ENCODE data around the gene SLC7A11.

SLC7A11 gene

DNA sequence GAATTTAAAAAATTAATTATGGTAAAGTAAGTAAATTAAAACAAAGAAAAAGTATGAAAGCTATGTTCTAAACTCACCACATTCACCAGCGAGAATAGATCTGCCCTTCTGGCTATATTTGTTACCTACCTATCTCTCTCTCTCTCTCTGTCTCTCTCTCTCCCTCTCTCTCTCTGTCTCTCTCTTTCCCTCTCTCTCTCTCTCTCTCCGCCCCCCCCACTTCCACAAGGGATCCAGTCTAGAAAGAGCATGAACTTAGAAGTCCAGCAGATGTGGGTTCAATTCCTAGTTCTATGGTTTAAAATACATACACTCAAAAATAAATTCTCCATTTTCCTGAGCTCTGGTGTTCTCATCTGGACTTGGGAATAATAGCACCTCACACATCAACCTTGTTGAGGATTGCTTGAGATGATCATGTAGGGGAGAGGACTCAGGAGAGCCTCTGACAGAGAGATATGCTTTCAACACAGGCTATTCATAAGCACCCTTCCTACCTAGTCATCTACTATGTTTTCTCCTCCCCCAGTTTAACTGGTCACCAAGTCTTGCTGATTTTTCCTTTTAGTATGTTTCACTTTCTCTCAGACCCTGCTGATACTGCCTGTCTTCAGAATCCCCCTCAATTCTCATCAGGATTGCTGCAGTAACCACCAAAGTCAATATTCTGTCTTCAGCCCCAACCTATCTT, 64.7 kb downstream of the SLC7A11 start:
- H3K4me3 ChIP-seq (ENCODE audit: low read length): no peak overlapping the region

DNA sequence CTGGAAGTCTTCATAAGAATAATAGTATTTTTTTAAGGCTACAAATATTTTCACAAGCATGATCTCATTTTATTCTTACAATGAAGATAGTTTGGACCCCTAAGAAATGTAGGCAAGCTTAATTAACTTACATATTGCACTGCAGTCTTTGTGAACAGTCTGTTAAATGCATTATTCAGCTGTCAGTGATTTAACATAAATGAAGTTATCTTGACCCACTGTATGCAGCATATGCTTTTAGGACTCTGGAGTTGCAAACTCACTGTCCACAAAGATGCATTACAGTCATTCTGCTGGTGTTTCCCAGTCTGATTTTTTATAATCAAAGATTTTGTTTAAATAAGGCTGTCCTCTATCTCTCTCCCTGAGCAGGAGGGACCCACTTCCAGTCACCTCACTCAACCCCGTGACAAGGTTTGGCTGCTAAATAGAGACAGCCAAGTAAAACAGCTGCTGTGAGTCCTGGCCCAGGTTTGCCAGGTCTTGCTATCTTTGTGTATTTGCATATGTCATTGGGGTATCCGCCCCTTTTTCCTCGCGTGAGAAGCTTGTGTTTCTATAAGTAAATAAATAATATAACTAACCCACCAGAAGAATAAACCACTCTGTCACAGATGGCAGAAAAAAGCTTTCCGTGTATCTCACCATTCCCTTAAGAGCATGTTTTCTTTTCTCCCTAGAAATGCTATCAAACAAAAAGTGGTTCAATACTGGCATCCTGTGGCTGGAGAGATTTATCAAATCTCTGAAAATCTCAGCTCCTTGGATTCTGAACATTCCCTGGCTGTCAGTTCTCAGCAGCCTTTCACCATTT, 67.0 kb downstream of the SLC7A11 start:
- Histone ChIP-seq H3K27ac (ENCODE audit: low read depth, low read length) (no peak overlapping the region), H3K9ac (ENCODE audit: low read length) (no peak overlapping the region), H3K4me3 (ENCODE audit: low read length) (no peak overlapping the region), H3K27me3 (ENCODE audit: control insufficient read depth, insufficient read depth, low read length) (no peaks in the 10 kb centered on the region), H3K4me1 (ENCODE audit: control insufficient read depth, insufficient read depth, low read length) (no peaks in the 10 kb centered on the region), H3K36me3 (ENCODE audit: control insufficient read depth, insufficient read depth, low read length) (no peaks in the 10 kb centered on the region)

More for the DNA sequence above, 64.7 kb downstream of the SLC7A11 start:
- Histone ChIP-seq H3K27me3 (ENCODE audit: control insufficient read depth, insufficient read depth, low read length) (no peaks in the 10 kb centered on the region), H3K4me1 (ENCODE audit: control insufficient read depth, insufficient read depth, low read length) (no peaks in the 10 kb centered on the region), H3K9ac (ENCODE audit: low read length) (no peak overlapping the region), H3K27ac (ENCODE audit: low read depth, low read length) (no peak overlapping the region), H3K36me3 (ENCODE audit: control insufficient read depth, insufficient read depth, low read length) (no peaks in the 10 kb centered on the region)

- H3K36me3 ChIP-seq (ENCODE audit: control insufficient read depth, insufficient read depth, low read length): no peaks in the 10 kb centered on the region
- no peaks in the 10 kb centered on the region for H3K27me3 ChIP-seq (ENCODE audit: control insufficient read depth, insufficient read depth, low read length)
- no peaks in the 10 kb centered on the region for H3K4me1 ChIP-seq (ENCODE audit: control insufficient read depth, insufficient read depth, low read length)
- no peak overlapping the region for H3K9ac ChIP-seq (ENCODE audit: low read length)
- H3K4me3 ChIP-seq (ENCODE audit: low read length): no peak overlapping the region
- no peak overlapping the region for H3K27ac ChIP-seq (ENCODE audit: low read depth, low read length)
Measured at GRCh38 chr4:138164208-138164607, 77.9 kb downstream of the SLC7A11 start.

DNA sequence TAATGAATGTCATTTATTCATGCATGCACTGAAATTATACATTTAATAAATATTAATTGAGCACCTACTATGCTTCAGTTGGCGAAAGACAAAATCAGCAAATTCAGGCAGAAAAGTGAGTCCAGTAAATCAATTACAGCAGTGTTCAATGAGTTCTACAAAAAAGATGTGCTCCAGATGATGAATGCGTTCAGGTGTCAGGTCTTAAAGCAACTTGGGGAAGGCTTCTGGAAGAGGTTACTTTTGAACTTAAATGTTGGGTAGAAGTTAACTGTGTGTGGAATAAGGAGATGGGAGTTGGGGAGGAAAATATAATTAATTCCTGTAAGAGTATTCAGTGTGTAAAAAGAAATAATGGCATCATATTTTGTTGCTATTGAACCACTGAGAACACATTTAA, 79.0 kb downstream of the SLC7A11 start:
- no peaks in the 10 kb centered on the region for H3K4me1 ChIP-seq (ENCODE audit: control insufficient read depth, insufficient read depth, low read length)
- H3K27ac ChIP-seq (ENCODE audit: low read depth, low read length): no peak overlapping the region
- H3K27me3 ChIP-seq (ENCODE audit: control insufficient read depth, insufficient read depth, low read length): no peaks in the 10 kb centered on the region
- H3K36me3 ChIP-seq (ENCODE audit: control insufficient read depth, insufficient read depth, low read length): no peaks in the 10 kb centered on the region
- no peak overlapping the region for H3K4me3 ChIP-seq (ENCODE audit: low read length)
- no peak overlapping the region for H3K9ac ChIP-seq (ENCODE audit: low read length)

GRCh38 chr4:138162259-138162658, 79.9 kb downstream of the SLC7A11 start:
- H3K9ac ChIP-seq (ENCODE audit: low read length): no peak overlapping the region
- no peaks in the 10 kb centered on the region for H3K36me3 ChIP-seq (ENCODE audit: control insufficient read depth, insufficient read depth, low read length)
- no peak overlapping the region for H3K27ac ChIP-seq (ENCODE audit: low read depth, low read length)
- H3K4me3 ChIP-seq (ENCODE audit: low read length): no peak overlapping the region
- H3K27me3 ChIP-seq (ENCODE audit: control insufficient read depth, insufficient read depth, low read length): no peaks in the 10 kb centered on the region
- no peaks in the 10 kb centered on the region for H3K4me1 ChIP-seq (ENCODE audit: control insufficient read depth, insufficient read depth, low read length)

DNA sequence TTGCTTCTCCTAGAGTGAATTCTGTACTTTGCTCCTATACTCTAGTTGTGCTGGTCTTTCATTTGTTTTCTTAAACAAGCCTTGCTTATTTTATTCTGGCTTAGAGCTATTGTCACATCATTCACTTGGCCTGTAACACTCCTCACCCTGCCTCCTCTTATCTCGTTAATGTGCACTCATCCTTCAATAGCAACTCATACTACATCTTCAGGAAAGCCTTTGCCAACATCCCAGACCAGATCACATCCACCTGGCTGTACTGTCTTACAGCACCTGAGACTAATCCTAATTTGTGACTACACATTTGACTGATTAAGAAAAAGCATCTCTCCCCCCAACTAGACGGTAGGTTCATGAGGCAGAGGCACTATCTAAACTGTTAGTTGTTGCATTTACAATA, 80.8 kb downstream of the SLC7A11 start:
- no peak overlapping the region for H3K9ac ChIP-seq (ENCODE audit: low read length)
- no peaks in the 10 kb centered on the region for H3K27me3 ChIP-seq (ENCODE audit: control insufficient read depth, insufficient read depth, low read length)
- H3K4me1 ChIP-seq (ENCODE audit: control insufficient read depth, insufficient read depth, low read length): no peaks in the 10 kb centered on the region
- no peak overlapping the region for H3K4me3 ChIP-seq (ENCODE audit: low read length)
- no peak overlapping the region for H3K27ac ChIP-seq (ENCODE audit: low read depth, low read length)
- H3K36me3 ChIP-seq (ENCODE audit: control insufficient read depth, insufficient read depth, low read length): no peaks in the 10 kb centered on the region

DNA sequence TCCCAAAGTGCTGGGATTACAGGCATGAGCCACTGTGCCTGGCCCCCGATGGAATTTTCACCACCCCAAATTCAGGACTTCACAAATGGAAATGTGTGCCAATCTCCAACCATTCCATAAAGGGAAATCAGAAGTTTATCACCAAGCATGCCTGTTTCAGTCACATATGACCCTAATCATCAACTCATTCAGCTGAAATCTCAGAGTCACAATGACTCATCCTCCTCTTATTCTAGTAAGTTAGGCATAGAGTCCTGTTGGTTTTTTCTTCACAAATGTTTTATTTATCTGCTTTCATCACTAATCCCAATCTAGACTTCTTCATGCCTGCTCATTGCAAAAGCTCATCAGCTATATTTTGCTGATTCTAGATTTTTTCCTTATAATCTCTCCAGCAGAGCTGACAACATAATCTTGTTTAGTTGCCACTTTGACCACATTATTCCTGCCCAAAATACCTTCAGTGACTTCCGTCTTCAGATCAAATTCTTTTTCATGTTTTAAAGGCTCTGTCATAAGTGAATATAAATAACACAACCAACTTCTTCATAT, 83.3 kb downstream of the SLC7A11 start:
- H3K36me3 ChIP-seq (ENCODE audit: control insufficient read depth, insufficient read depth, low read length): no peaks in the 10 kb centered on the region
- no peaks in the 10 kb centered on the region for H3K4me1 ChIP-seq (ENCODE audit: control insufficient read depth, insufficient read depth, low read length)
- H3K27ac ChIP-seq (ENCODE audit: low read depth, low read length): no peak overlapping the region
- no peak overlapping the region for H3K9ac ChIP-seq (ENCODE audit: low read length)
- no peak overlapping the region for H3K4me3 ChIP-seq (ENCODE audit: low read length)
- no peaks in the 10 kb centered on the region for H3K27me3 ChIP-seq (ENCODE audit: control insufficient read depth, insufficient read depth, low read length)

DNA sequence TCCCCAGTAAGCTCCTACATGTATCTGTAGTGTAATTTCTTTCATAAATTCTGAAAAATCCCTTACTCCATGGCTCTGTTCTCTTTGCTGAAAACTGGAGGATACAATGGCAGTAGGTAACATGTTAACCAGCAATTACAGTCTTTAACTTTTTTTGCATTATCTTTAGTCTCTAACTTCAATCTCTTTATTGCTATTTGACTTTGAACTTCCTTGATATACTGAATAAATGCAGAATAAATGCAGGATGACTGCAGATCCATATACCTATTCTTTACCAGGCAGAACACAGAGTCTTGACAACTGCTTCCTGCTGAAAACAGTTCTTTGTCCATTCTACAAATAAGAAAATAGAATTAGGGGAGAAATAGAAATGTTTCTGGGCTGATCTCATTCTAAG, 101.3 kb downstream of the SLC7A11 start:
- Histone ChIP-seq H3K4me3 (ENCODE audit: low read length) (no peak overlapping the region), H3K36me3 (ENCODE audit: control insufficient read depth, insufficient read depth, low read length) (no peaks in the 10 kb centered on the region), H3K9ac (ENCODE audit: low read length) (no peak overlapping the region), H3K27ac (ENCODE audit: low read depth, low read length) (no peak overlapping the region), H3K27me3 (ENCODE audit: control insufficient read depth, insufficient read depth, low read length) (no peaks in the 10 kb centered on the region), H3K4me1 (ENCODE audit: control insufficient read depth, insufficient read depth, low read length) (no peaks in the 10 kb centered on the region)

DNA sequence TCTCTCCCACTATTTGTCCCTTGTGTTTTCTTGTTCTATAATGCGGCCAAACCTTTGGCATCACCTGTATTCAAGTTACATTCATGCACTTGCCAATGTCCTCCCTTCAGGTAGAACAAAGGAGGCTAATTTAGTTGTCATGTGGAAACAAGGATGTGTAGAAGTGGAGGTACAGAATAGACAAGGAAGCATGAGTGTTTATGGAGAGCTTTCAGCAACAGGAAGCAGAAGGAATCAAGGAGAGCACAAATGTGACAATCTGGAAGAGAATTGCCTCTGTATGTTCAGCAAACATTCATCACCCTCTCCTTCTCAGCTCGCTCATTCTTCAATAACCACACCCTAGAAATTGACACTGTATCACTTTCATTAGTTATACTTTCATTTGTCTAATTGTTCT, 103.4 kb downstream of the SLC7A11 start:
- H3K4me3 ChIP-seq (ENCODE audit: low read length): no peak overlapping the region
- H3K36me3 ChIP-seq (ENCODE audit: control insufficient read depth, insufficient read depth, low read length): no peaks in the 10 kb centered on the region
- no peaks in the 10 kb centered on the region for H3K4me1 ChIP-seq (ENCODE audit: control insufficient read depth, insufficient read depth, low read length)
- H3K9ac ChIP-seq (ENCODE audit: low read length): no peak overlapping the region
- no peaks in the 10 kb centered on the region for H3K27me3 ChIP-seq (ENCODE audit: control insufficient read depth, insufficient read depth, low read length)
- H3K27ac ChIP-seq (ENCODE audit: low read depth, low read length): no peak overlapping the region

- H3K36me3 ChIP-seq (ENCODE audit: control insufficient read depth, insufficient read depth, low read length): no peaks in the 10 kb centered on the region
- H3K4me3 ChIP-seq (ENCODE audit: low read length): no peak overlapping the region
- no peaks in the 10 kb centered on the region for H3K27me3 ChIP-seq (ENCODE audit: control insufficient read depth, insufficient read depth, low read length)
- no peak overlapping the region for H3K27ac ChIP-seq (ENCODE audit: low read depth, low read length)
- H3K9ac ChIP-seq (ENCODE audit: low read length): no peak overlapping the region
- H3K4me1 ChIP-seq (ENCODE audit: control insufficient read depth, insufficient read depth, low read length): no peaks in the 10 kb centered on the region
Measured at GRCh38 chr4:138135610-138136009, 106.5 kb downstream of the SLC7A11 start.

DNA sequence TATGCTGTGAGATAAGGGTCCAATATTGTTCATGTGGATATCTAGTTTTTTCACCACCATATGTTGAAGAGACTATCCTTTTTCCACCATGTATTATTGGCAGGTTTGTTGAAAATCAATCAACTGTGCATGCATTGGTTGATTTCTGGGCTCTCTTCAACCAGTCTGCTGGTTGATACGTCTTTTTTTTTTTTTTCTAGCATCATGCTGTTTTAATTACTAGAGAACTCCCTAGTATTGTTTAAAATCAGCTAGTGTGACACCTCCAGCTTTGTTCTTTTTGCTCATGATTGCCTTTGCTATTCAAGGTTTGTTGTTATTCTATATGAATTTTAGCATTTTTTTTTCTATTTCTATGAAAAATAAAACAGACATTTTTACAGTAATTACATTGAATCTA, 123.9 kb downstream of the SLC7A11 start:
- Histone ChIP-seq H3K27ac (ENCODE audit: low read depth, low read length) (no peak overlapping the region), H3K9ac (ENCODE audit: low read length) (no peak overlapping the region)

GRCh38 chr4:138115053-138115452, 127.1 kb downstream of the SLC7A11 start:
- H3K36me3 ChIP-seq (ENCODE audit: control insufficient read depth, insufficient read depth, low read length): no peaks in the 10 kb centered on the region
- H3K9ac ChIP-seq (ENCODE audit: low read length): no peak overlapping the region
- H3K27me3 ChIP-seq (ENCODE audit: control insufficient read depth, insufficient read depth, low read length): no peaks in the 10 kb centered on the region
- H3K4me1 ChIP-seq (ENCODE audit: control insufficient read depth, insufficient read depth, low read length): no peaks in the 10 kb centered on the region
- no peak overlapping the region for H3K4me3 ChIP-seq (ENCODE audit: low read length)
- no peak overlapping the region for H3K27ac ChIP-seq (ENCODE audit: low read depth, low read length)

More for the DNA sequence above, 123.9 kb downstream of the SLC7A11 start:
- Histone ChIP-seq H3K27me3 (ENCODE audit: control insufficient read depth, insufficient read depth, low read length) (no peaks in the 10 kb centered on the region), H3K4me1 (ENCODE audit: control insufficient read depth, insufficient read depth, low read length) (no peaks in the 10 kb centered on the region), H3K4me3 (ENCODE audit: low read length) (no peak overlapping the region), H3K36me3 (ENCODE audit: control insufficient read depth, insufficient read depth, low read length) (no peaks in the 10 kb centered on the region)
